Retinal pigment epithelial cell (primary cell): ENCODE results near the gene FOXJ1.

Source experiments
- DNase-seq: peaks from one replicate; pipeline ENCODE4 v3.0.0-alpha.2; 2010; ENCODE audit warnings: low read depth
- H3K4me3 ChIP-seq: 2 replicates; pipeline ENCODE4 v1.5.1; 2011; ENCODE audit warnings: mild to moderate bottlenecking, low read length, control low read depth, moderate library complexity
- TF ChIP-seq, protein P1 (sequence below): conservative IDR thresholded peaks from 2 replicates; pipeline ENCODE4 v1.5.1; 2011; ENCODE audit warnings: low read depth, low read length, control low read depth, inconsistent platforms

FOXJ1 gene

DNA sequence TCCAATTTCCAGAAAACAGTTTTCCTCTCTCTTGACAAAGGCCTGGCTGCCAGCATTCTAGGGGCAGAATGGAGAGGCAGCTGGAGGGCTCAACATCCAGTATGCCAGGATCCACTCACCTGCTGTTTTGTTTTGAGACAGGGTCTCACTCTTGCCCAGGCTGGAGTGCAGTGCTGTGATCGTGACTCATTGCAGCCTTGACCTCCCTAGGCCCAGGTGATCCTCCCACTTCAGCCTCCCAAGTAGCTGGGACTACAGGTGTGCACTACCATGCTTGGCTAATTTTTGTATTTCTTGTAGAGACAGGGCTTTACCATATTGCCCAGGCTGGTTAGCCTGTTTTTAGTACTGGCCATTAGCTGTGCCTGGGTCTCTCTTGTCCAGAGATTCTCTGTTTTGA lies 29.1 kb upstream of the FOXJ1 start:
- no peak overlapping the region for H3K4me3 ChIP-seq
- DNase-seq = no peak
- TF ChIP-seq, protein P1, sequence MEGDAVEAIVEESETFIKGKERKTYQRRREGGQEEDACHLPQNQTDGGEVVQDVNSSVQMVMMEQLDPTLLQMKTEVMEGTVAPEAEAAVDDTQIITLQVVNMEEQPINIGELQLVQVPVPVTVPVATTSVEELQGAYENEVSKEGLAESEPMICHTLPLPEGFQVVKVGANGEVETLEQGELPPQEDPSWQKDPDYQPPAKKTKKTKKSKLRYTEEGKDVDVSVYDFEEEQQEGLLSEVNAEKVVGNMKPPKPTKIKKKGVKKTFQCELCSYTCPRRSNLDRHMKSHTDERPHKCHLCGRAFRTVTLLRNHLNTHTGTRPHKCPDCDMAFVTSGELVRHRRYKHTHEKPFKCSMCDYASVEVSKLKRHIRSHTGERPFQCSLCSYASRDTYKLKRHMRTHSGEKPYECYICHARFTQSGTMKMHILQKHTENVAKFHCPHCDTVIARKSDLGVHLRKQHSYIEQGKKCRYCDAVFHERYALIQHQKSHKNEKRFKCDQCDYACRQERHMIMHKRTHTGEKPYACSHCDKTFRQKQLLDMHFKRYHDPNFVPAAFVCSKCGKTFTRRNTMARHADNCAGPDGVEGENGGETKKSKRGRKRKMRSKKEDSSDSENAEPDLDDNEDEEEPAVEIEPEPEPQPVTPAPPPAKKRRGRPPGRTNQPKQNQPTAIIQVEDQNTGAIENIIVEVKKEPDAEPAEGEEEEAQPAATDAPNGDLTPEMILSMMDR = no peak

DNA sequence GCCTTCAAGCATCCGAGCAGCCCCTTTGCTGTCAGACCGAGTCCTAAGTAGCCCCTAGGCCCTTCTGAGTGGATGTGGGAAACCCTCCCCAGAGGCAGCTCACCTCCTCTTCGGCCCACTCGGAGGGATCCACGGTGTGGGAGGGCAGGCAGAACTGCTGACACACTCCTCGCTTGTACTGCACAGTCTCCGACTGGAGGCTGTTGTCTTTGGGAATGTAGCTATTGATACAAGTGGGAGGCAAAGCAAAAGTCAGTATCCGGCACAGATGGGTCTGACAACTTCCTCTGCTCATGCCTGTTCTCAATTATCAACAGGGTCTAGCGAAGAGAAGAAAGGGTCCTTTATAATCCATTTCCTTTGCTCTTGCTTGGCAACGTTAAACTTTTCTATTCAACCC lies 25.9 kb upstream of the FOXJ1 start:
- TF ChIP-seq, protein P1 = no peak
- no peak overlapping the region for H3K4me3 ChIP-seq
- DNase-seq = no peak

DNA sequence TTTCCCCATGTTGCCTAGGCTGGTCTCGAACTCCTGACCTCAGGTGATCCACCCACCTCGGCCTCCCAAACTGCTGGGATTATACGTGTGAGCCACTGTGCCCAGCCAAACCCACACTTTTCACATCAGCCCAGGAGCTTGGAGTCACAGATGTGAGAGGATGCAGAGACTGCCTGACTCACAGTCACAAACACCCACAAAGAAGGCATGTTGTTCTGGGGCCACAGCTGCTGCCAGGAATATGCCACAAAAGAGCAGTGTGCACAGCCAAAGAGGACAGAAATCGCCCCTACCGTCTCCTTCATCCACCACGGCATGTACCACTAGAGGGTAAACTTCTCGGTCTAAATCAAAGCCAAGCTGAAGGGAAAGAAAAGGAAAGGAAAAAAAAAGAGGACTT lies 25.1 kb upstream of the FOXJ1 start:
- TF ChIP-seq, protein P1 = peak; percentile 29
- no peak overlapping the region for H3K4me3 ChIP-seq
- DNase-seq = no peak

DNA sequence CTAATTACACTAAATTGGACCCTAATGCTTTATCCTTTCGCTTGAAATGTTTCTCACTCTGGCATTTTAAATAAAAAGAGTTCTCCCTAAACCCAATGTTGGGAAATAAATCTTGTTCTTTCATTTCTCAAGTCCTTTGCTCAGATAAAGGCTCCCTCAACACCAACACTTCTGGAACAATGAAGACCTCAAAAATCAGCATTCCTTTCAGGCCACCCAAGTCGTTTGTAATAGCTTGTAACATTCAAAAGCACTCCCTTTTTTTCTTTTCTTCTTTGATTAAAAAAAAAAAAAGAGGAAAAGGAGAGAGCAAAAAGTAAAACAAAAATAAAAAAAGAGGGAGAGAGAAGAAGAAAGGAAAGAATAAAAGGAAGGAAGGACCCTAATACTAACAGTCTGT lies 23.3 kb upstream of the FOXJ1 start:
- DNase-seq = no peak
- H3K4me3 ChIP-seq = no peak overlapping the region
- TF ChIP-seq, protein P1 = no peak

DNA sequence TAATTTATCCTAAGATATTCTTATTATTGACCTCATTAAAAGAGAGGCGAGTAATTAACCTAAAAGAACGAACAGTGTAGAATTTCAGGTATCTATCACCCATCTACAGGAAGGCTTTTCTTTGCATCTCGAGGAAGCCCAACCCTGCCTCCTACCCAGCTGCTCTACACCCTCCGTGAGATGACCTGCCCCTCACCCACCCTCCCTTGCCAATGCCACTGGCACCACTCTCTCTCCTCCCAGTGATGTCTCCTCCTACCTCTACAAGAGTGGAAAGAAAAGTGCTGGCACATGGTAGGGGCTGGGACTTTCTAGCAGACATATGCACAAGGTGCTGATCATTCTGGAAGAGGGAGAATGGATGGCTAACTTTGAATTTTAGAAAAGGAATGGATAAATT lies 22.9 kb upstream of the FOXJ1 start:
- H3K4me3 ChIP-seq = no peak overlapping the region
- TF ChIP-seq, protein P1 = no peak
- DNase-seq = no peak

DNA sequence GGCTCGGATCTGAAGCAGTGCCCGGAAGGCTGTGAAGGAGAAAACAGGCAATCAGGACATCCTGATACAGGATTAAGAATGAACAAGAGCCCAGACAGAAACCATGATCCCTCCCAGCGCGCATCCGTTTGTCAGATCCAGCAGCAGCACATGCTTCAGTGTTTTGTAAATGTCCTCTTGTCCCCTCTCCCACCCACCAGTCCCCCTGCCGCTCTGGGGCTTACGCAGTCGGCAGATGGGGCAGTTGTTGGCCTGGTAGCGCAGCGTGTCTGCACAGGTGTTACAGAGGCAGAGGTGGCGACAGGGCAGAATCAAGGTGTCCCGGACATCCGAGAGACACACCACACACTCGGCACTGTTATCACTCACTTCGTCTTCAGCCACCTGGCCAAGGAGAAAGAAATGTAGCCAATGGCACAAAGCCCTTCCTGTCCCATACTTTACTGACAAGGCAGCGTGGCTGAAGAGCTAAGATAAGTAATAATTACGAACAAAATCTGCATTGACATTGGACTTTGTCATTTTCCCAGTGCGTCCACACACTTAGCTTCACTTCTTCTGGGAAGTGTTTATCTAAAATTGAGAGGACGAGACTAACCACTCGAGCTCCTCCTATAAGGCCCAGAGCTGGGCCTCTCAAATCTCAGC lies 20.7 kb upstream of the FOXJ1 start:
- H3K4me3 ChIP-seq = no peak overlapping the region
- TF ChIP-seq, protein P1 = no peak
- DNase-seq = no peak

DNA sequence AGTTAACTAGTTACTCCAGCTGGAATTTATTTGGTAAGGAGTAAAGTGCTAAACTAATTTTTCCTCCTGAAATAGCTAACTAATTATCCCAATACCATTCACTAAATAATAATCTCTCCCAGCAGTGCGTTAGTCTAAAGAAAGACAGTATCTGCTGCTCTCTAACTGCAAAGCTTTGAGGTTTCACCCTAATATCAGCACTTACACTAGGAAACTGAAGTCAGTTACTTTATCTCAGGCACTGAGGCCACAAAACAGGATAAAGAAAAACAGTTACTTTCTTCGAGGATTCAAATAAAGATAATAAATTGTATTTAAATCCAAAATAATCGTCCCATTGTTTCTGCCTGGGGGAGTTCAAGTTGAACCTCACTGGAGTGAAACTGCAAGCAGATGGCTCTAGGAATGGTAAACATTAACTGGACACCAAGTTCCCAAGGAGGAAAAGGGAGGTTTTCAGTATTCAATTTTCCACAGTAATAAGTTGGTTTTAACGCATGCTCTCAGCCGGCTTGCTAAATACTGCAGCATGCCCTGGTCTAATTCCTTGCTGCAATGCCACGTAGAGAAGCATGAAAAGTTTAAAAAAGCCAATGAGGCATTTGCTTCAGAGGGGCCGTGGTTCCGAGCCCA lies 20.0 kb upstream of the FOXJ1 start:
- TF ChIP-seq, protein P1 = no peak
- no peak for DNase-seq
- no peak overlapping the region for H3K4me3 ChIP-seq
